ENCODE data around the gene KDM5A.

GRCh38 chr12:332581-333205 is 56.4 kb downstream of the KDM5A start:
- TF ChIP-seq CTCF (IDR thresholded peaks at IDR 0.05) (no peak), POLR2A (IDR thresholded peaks at IDR 0.05) (no peak)
